ENCODE data around the gene AQP1. TPM values are rescaled to one million over a fixed set of nuclear protein-coding genes. Genes with fewer than 3 reads are reported as not detected.

The AQP1 gene
- total and polyA plus RNA-seq, 11 donors, result 113 to 420 (median 210) TPM

GRCh38 chr7:30963842-30964241 is 52.2 kb downstream of the AQP1 start, which contains the start of gene GHRHR:
TSS of gene GHRHR (plus strand) at chr7:30963953. CDS start at chr7:30964069, 116 bp downstream.
- no peak for DNase-seq
- Histone ChIP-seq H3K9me3 (no peaks in the 10 kb centered on the region), H3K27me3 (no peaks in the 10 kb centered on the region), H3K4me3 (no peak within 1 kb of the TSS), H3K36me3 (no peaks in the 10 kb centered on the region), H3K4me1 (no peaks in the 10 kb centered on the region), H3K27ac (no peak within 1 kb of the TSS)
- intact Hi-C loops (cut with DNase I), result no loop called here
- no peak for ATAC-seq
- 79 to 90% (median 89%) methylated on average over 7 to 11 of the region's 11 CpGs for WGBS, 4 donors
- TF ChIP-seq, protein P1, sequence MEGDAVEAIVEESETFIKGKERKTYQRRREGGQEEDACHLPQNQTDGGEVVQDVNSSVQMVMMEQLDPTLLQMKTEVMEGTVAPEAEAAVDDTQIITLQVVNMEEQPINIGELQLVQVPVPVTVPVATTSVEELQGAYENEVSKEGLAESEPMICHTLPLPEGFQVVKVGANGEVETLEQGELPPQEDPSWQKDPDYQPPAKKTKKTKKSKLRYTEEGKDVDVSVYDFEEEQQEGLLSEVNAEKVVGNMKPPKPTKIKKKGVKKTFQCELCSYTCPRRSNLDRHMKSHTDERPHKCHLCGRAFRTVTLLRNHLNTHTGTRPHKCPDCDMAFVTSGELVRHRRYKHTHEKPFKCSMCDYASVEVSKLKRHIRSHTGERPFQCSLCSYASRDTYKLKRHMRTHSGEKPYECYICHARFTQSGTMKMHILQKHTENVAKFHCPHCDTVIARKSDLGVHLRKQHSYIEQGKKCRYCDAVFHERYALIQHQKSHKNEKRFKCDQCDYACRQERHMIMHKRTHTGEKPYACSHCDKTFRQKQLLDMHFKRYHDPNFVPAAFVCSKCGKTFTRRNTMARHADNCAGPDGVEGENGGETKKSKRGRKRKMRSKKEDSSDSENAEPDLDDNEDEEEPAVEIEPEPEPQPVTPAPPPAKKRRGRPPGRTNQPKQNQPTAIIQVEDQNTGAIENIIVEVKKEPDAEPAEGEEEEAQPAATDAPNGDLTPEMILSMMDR (IDR thresholded peaks at IDR 0.05), result no peak
- no peak for TF ChIP-seq POLR2A (IDR thresholded peaks at IDR 0.05)

GRCh38 chr7:30965372-30965771 is 53.7 kb downstream of the AQP1 start:
- WGBS, 4 donors, result 53 to 70% (median 61%) methylated on average over 4 of the region's 4 CpGs
- H3K4me3 ChIP-seq, result no peak overlapping the region
- no peaks in the 10 kb centered on the region for H3K9me3 ChIP-seq
- H3K4me1 ChIP-seq, result peaks cover 0 to 3% (median 0%) of the 10 kb centered on the region in 12 donors
- no peaks in the 10 kb centered on the region for H3K27me3 ChIP-seq
- DNase-seq (no peak), ATAC-seq (no peak)
- H3K27ac ChIP-seq, result no peak overlapping the region
- intact Hi-C loops (cut with DNase I), result no loop called here
- no peak for TF ChIP-seq POLR2A (IDR thresholded peaks at IDR 0.05)
- TF ChIP-seq, protein P1 (IDR thresholded peaks at IDR 0.05), result no peak
- no peaks in the 10 kb centered on the region for H3K36me3 ChIP-seq

- TF ChIP-seq, protein P1 (IDR thresholded peaks at IDR 0.05), result no peak
- TF ChIP-seq POLR2A (IDR thresholded peaks at IDR 0.05), result no peak
- no peak overlapping the region for H3K4me3 ChIP-seq
- no peaks in the 10 kb centered on the region for H3K36me3 ChIP-seq
- intact Hi-C loops (cut with DNase I), result no loop called here
- DNase-seq (no peak), ATAC-seq (no peak)
- no peaks in the 10 kb centered on the region for H3K9me3 ChIP-seq
- H3K27ac ChIP-seq, result no peak overlapping the region
- H3K27me3 ChIP-seq, result no peaks in the 10 kb centered on the region
- WGBS, 4 donors, result 77 to 92% (median 87%) methylated on average over 7 to 9 of the region's 9 CpGs
- peaks cover 0 to 7% (median 0%) of the 10 kb centered on the region in 12 donors for H3K4me1 ChIP-seq
Observed at GRCh38 chr7:30965883-30966282, 54.2 kb downstream of the AQP1 start.

DNA sequence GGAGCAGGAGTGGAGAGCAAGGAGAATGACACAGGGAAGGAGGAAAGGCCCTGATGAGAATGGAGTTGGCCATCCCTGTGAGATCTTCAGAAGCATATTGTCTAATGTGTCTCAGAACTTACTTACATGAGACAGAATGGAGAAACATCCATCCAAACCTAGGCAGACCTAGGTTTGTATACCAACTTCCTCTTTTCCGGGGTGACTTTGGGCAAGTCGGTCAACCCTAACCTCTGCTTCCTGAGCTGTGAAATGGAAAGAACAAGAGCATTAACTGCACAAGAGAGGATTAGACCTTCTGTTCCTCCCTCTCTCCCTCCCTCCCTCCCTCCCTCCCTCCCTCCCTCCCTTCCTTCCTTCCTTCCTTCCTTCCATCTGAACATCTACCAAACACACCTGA is 56.6 kb downstream of the AQP1 start:
- no peaks in the 10 kb centered on the region for H3K36me3 ChIP-seq
- H3K4me3 ChIP-seq, result no peak overlapping the region
- no peak overlapping the region for H3K27ac ChIP-seq
- DNase-seq, result no peak
- H3K4me1 ChIP-seq, result peaks cover 0 to 11% (median 0%) of the 10 kb centered on the region in 12 donors
- H3K9me3 ChIP-seq, result no peaks in the 10 kb centered on the region
- intact Hi-C loops (cut with DNase I), result no loop called here
- 61 to 85% (median 70%) methylated on average over 2 of the region's 2 CpGs for WGBS, 4 donors
- peaks cover 0 to 3% (median 0%) of the 10 kb centered on the region in 9 donors for H3K27me3 ChIP-seq
- no peak for ATAC-seq
- TF ChIP-seq, protein P1 (IDR thresholded peaks at IDR 0.05), result no peak
- TF ChIP-seq POLR2A (IDR thresholded peaks at IDR 0.05), result no peak
